Activated T-helper 17 cell treated with anti-CD3 and anti-CD28 coated beads, Interleukin-2, amount 50 U/mL, for 72 hours (primary cell): ENCODE results near the gene ANKK1. TPM values are rescaled to one million over a fixed set of nuclear protein-coding genes. Genes with fewer than 3 reads are reported as not detected.

Source experiments
- ATAC-seq: fragments of 150-1000 bp; cut with Tn5 transposase; replicated peaks from 2 replicates; pipeline ENCODE4 v1.10.0; 2021; ENCODE audit warnings: mild to moderate bottlenecking, moderate library complexity
- H3K27ac Mint-ChIP-seq: one replicate; pipeline ENCODE4 v1.8.0; 2022; ENCODE audit warnings: mixed read lengths
- H3K27me3 Mint-ChIP-seq: one replicate; pipeline ENCODE4 v1.8.0; 2022; ENCODE audit warnings: mixed read lengths
- H3K36me3 Mint-ChIP-seq: one replicate; pipeline ENCODE4 v1.8.0; 2022; ENCODE audit warnings: low read depth, mild to moderate bottlenecking, mixed read lengths
- H3K4me1 Mint-ChIP-seq: one replicate; pipeline ENCODE4 v1.8.0; 2022; ENCODE audit warnings: mixed read lengths
- H3K4me3 Mint-ChIP-seq: one replicate; pipeline ENCODE4 v1.8.0; 2022; ENCODE audit warnings: mild to moderate bottlenecking, mixed read lengths
- H3K9me3 Mint-ChIP-seq: one replicate; pipeline ENCODE4 v1.8.0; 2022; ENCODE audit warnings: mixed read lengths
- total RNA-seq, 2 donors: library from RNA; stranded (reverse); gene quantifications; one replicate each; pipeline ENCODE4 v1.2.3, GENCODE V29; 2022

Gene ANKK1
- total RNA-seq, 2 donors from 2014 or later: 0.40 to 0.67 TPM

- Mint-ChIP-seq H3K27me3 (no peaks in the 10 kb centered on the region), H3K4me3 (no peak overlapping the region), H3K36me3 (no peaks in the 10 kb centered on the region), H3K27ac (no peak overlapping the region), H3K9me3 (no peaks in the 10 kb centered on the region), H3K4me1 (no peaks in the 10 kb centered on the region)
- ATAC-seq: no peak
Observed at GRCh38 chr11:113394919-113395318, 7.3 kb downstream of the ANKK1 start.

DNA sequence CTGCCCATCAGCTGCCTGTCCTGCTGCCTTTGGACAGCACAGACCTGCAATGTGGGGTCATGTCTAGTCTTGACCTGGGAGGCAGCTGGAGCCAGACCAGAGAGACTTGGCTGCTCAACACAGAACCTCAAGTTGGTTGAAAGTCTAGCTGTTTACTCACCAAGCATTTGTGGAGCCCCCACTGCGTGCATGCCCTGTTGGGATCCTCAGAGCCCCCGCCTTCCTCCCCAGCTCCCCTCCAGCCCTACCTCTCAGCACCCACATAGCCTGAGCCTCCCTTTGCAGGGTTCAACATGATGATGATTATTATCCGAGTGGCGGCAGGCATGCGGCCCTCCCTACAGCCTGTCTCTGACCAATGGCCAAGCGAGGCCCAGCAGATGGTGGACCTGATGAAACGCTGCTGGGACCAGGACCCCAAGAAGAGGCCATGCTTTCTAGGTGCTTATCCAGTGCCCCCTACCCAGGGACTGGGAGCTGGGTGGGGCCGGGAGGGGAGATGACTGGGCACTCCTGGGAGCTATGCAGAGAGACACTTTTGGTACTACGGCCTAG, 8.3 kb downstream of the ANKK1 start:
- Mint-ChIP-seq H3K36me3 (no peaks in the 10 kb centered on the region), H3K27me3 (no peaks in the 10 kb centered on the region), H3K4me3 (no peak overlapping the region), H3K9me3 (no peaks in the 10 kb centered on the region), H3K27ac (no peak overlapping the region), H3K4me1 (no peaks in the 10 kb centered on the region)
- no peak for ATAC-seq

- Mint-ChIP-seq H3K9me3 (no peaks in the 10 kb centered on the region), H3K36me3 (no peaks in the 10 kb centered on the region), H3K27me3 (no peaks in the 10 kb centered on the region), H3K4me3 (no peak overlapping the region), H3K27ac (no peak overlapping the region), H3K4me1 (no peaks in the 10 kb centered on the region)
- no peak for ATAC-seq
Observed at GRCh38 chr11:113396690-113397089, 9.1 kb downstream of the ANKK1 start.

DNA sequence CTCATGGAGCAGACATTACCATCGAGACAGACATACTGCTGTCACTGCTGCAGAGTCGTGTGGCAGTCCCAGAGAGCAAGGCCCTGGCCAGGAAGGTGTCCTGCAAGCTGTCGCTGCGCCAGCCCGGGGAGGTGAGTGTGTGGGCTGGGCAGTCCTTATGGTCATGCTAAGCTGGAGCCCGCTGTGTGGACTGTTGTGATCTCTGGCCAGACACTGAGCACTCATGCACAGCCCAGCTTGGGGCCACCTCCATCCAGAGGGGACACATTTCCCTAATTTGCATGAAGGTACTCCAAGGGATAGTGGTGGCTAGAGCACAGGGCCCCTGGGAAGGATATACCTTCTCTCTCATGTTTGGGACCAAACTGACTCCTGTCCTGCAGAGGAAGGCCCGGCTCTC, 9.6 kb downstream of the ANKK1 start:
- no peak overlapping the region for H3K27ac Mint-ChIP-seq
- no peak for ATAC-seq
- no peaks in the 10 kb centered on the region for H3K27me3 Mint-ChIP-seq
- H3K36me3 Mint-ChIP-seq: no peaks in the 10 kb centered on the region
- no peaks in the 10 kb centered on the region for H3K4me1 Mint-ChIP-seq
- H3K4me3 Mint-ChIP-seq: no peak overlapping the region
- H3K9me3 Mint-ChIP-seq: no peaks in the 10 kb centered on the region

GRCh38 chr11:113397821-113398220, 10.2 kb downstream of the ANKK1 start:
- H3K4me3 Mint-ChIP-seq: no peak overlapping the region
- H3K9me3 Mint-ChIP-seq: no peaks in the 10 kb centered on the region
- no peak for ATAC-seq
- H3K4me1 Mint-ChIP-seq: no peaks in the 10 kb centered on the region
- H3K27ac Mint-ChIP-seq: no peak overlapping the region
- no peaks in the 10 kb centered on the region for H3K27me3 Mint-ChIP-seq
- H3K36me3 Mint-ChIP-seq: no peaks in the 10 kb centered on the region

- Mint-ChIP-seq H3K4me3 (no peak overlapping the region), H3K9me3 (no peaks in the 10 kb centered on the region)
Observed at GRCh38 chr11:113398669-113399430, 11.3 kb downstream of the ANKK1 start.

GRCh38 chr11:113400631-113401230, 13.2 kb downstream of the ANKK1 start:
- no peak for ATAC-seq

More at GRCh38 chr11:113398669-113399430, 11.3 kb downstream of the ANKK1 start:
- no peaks in the 10 kb centered on the region for H3K36me3 Mint-ChIP-seq
- H3K4me1 Mint-ChIP-seq: no peaks in the 10 kb centered on the region
- ATAC-seq: no peak
- H3K27ac Mint-ChIP-seq: no peak overlapping the region
- H3K27me3 Mint-ChIP-seq: no peaks in the 10 kb centered on the region

DNA sequence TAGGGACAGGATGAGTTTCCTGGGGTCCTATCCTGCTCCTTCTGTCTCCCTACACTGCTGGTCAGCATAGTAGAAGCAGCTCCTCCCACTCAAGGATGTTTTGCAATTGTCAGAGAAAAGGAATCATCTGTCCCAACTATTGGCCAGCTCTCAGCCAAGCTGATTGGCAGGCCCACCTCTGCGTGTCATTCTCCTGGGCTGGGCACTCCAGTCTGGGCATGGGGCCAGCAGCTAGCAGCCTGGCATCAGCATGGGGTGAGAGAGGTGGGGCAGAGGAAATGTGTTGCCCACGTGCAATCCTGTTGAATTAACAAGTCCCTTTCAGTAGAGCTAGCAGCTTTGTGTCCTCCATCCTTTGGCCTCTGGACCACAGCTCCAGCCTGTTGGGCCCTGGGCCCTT, 14.1 kb downstream of the ANKK1 start:
- H3K27me3 Mint-ChIP-seq: no peaks in the 10 kb centered on the region
- ATAC-seq: no peak
- no peaks in the 10 kb centered on the region for H3K9me3 Mint-ChIP-seq
- no peaks in the 10 kb centered on the region for H3K4me1 Mint-ChIP-seq
- H3K36me3 Mint-ChIP-seq: no peaks in the 10 kb centered on the region
- no peak overlapping the region for H3K27ac Mint-ChIP-seq
- no peak overlapping the region for H3K4me3 Mint-ChIP-seq

More at GRCh38 chr11:113400631-113401230, 13.2 kb downstream of the ANKK1 start:
- Mint-ChIP-seq H3K36me3 (no peaks in the 10 kb centered on the region), H3K4me1 (no peaks in the 10 kb centered on the region), H3K27me3 (no peaks in the 10 kb centered on the region), H3K9me3 (no peaks in the 10 kb centered on the region), H3K27ac (no peak overlapping the region), H3K4me3 (no peak overlapping the region)

GRCh38 chr11:113404859-113405430, 17.4 kb downstream of the ANKK1 start:
- Mint-ChIP-seq H3K4me3 (no peak overlapping the region), H3K36me3 (no peaks in the 10 kb centered on the region), H3K4me1 (no peaks in the 10 kb centered on the region), H3K9me3 (no peaks in the 10 kb centered on the region), H3K27ac (no peak overlapping the region), H3K27me3 (peaks cover 4% of the 10 kb centered on the region)
- no peak for ATAC-seq

GRCh38 chr11:113405724-113406478, 18.3 kb downstream of the ANKK1 start:
- H3K4me1 Mint-ChIP-seq: no peaks in the 10 kb centered on the region
- ATAC-seq: no peak
- H3K9me3 Mint-ChIP-seq: no peaks in the 10 kb centered on the region
- no peak overlapping the region for H3K4me3 Mint-ChIP-seq
- H3K27me3 Mint-ChIP-seq: peaks cover 8% of the 10 kb centered on the region
- no peak overlapping the region for H3K27ac Mint-ChIP-seq
- H3K36me3 Mint-ChIP-seq: no peaks in the 10 kb centered on the region

DNA sequence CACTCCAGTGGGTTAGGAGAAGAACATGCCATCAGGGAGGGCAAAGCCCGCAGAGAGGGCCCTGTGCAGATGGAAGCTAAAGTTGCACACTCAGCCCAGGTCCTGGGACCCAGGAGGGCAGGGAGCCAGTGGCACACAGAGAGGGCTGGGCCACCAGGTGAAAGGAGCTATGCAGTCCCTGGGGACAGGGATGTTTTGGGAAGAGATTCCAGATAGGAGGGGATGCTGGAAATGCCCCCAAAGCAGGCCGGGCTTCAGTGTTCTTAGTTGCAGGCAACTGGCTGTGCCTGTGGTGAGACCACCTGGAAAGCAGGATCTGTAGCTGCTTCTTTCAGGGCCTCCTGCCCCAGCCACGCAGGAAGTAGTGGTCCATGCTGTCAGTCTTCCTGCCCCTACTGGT, 19.6 kb downstream of the ANKK1 start:
- ATAC-seq: no peak

DNA sequence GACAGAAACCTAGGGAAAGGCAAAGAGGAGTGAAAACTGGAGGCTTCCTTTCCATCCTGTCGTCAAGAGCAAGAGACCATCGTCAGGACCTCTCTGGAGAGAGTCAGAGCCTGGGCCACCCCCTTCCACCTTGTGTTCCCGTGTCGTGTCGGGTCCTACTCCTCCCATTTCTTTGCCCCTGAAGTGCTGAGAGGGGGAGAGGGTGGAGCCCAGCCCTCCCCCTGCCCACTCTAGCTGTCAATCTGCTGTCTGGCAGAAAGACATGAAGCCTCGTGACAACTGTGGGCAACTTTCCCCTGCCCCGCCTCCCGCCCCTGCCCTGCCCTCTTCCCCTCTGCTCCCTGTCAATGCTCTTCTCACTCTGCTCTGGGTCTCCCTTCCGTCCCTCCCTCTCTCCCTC, 20.6 kb downstream of the ANKK1 start:
- Mint-ChIP-seq H3K27me3 (peaks cover 8% of the 10 kb centered on the region), H3K4me1 (no peaks in the 10 kb centered on the region), H3K4me3 (no peak overlapping the region), H3K9me3 (no peaks in the 10 kb centered on the region), H3K27ac (no peak overlapping the region), H3K36me3 (no peaks in the 10 kb centered on the region)
- no peak for ATAC-seq

More for the DNA sequence above, 19.6 kb downstream of the ANKK1 start:
- Mint-ChIP-seq H3K36me3 (no peaks in the 10 kb centered on the region), H3K27ac (no peak overlapping the region), H3K4me3 (no peak overlapping the region), H3K9me3 (no peaks in the 10 kb centered on the region), H3K4me1 (no peaks in the 10 kb centered on the region), H3K27me3 (peaks cover 8% of the 10 kb centered on the region)

- no peak overlapping the region for H3K27ac Mint-ChIP-seq
- ATAC-seq: no peak
- no peak overlapping the region for H3K4me3 Mint-ChIP-seq
- no peaks in the 10 kb centered on the region for H3K9me3 Mint-ChIP-seq
- H3K27me3 Mint-ChIP-seq: peaks cover 8% of the 10 kb centered on the region
- no peaks in the 10 kb centered on the region for H3K36me3 Mint-ChIP-seq
- no peaks in the 10 kb centered on the region for H3K4me1 Mint-ChIP-seq
Observed at GRCh38 chr11:113408887-113409286, 21.3 kb downstream of the ANKK1 start.

DNA sequence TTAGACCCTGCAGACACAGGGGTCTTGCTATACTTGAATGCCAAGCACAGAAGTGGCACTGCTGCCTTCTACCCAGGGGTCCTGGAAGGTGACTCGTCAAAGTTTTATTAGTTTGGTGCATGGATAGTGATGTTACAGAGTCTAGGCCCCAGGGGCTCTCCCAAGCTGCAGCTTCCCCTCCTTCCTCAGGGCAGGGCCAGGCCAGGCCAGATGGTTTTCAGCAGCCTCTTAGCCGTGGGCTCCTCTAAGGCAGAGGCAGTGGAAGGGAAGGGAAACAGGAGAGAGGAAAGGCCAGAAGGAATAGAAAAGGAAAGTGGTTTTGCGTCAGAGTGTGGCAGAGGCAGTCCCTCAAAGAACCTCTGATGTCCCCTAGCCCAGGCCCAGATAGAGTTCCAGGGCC, 21.9 kb downstream of the ANKK1 start:
- Mint-ChIP-seq H3K9me3 (no peaks in the 10 kb centered on the region), H3K4me3 (no peak overlapping the region), H3K4me1 (no peaks in the 10 kb centered on the region), H3K27ac (no peak overlapping the region), H3K36me3 (no peaks in the 10 kb centered on the region), H3K27me3 (peaks cover 8% of the 10 kb centered on the region)
- ATAC-seq: no peak
